Measurements from ENCODE around the gene STT3B.
"Not testable (repeated sequence)": the region's sequence is repeated elsewhere in the genome, so short reads cannot be mapped to it uniquely, and the experiment has no call there.

The STT3B gene
- 298 to 345 reads per million in 2 donors for total RNA-seq

GRCh38 chr3:31532587-31533168, at the start of gene STT3B:
TSS of gene STT3B (plus strand) at chr3:31532925. CDS start at chr3:31532999, 74 bp downstream.
- DNase-seq, result peak; percentile 82

GRCh38 chr3:31483776-31484175, 48.9 kb upstream of the STT3B start:
- no peak for DNase-seq

GRCh38 chr3:31485196-31485595, 47.5 kb upstream of the STT3B start:
- no peak for DNase-seq

- DNase-seq, result no peak
Observed at GRCh38 chr3:31486865-31487533, 45.7 kb upstream of the STT3B start.

- no peak for DNase-seq
Observed at GRCh38 chr3:31488475-31489017, 44.2 kb upstream of the STT3B start.

GRCh38 chr3:31490502-31490901, 42.2 kb upstream of the STT3B start:
- no peak for DNase-seq

GRCh38 chr3:31491660-31492059, 41.1 kb upstream of the STT3B start:
- no peak for DNase-seq

- DNase-seq, result no peak
Observed at GRCh38 chr3:31493149-31493548, 39.6 kb upstream of the STT3B start.

GRCh38 chr3:31495971-31496665, 36.6 kb upstream of the STT3B start:
- DNase-seq, result no peak

- DNase-seq, result no peak
Observed at GRCh38 chr3:31498791-31499190, 33.9 kb upstream of the STT3B start.

- DNase-seq, result no peak
Observed at GRCh38 chr3:31499281-31499680, 33.4 kb upstream of the STT3B start.

- no peak for DNase-seq
Observed at GRCh38 chr3:31502803-31503221, 29.9 kb upstream of the STT3B start.

- DNase-seq, result no peak
Observed at GRCh38 chr3:31503456-31503855, 29.3 kb upstream of the STT3B start.

- no peak for DNase-seq
Observed at GRCh38 chr3:31504230-31504629, 28.5 kb upstream of the STT3B start.

- DNase-seq, result no peak
Observed at GRCh38 chr3:31505371-31506048, 27.2 kb upstream of the STT3B start.

- DNase-seq, result not testable (repeated sequence)
Observed at GRCh38 chr3:31506515-31506914, 26.2 kb upstream of the STT3B start.

- no peak for DNase-seq
Observed at GRCh38 chr3:31508452-31509146, 24.1 kb upstream of the STT3B start.

- no peak for DNase-seq
Observed at GRCh38 chr3:31509147-31509728, 23.5 kb upstream of the STT3B start.

- no peak for DNase-seq
Observed at GRCh38 chr3:31514570-31514969, 18.2 kb upstream of the STT3B start.

- DNase-seq, result no peak
Observed at GRCh38 chr3:31515486-31516284, 17.0 kb upstream of the STT3B start.

GRCh38 chr3:31516757-31517156, 16.0 kb upstream of the STT3B start:
- no peak for DNase-seq
